Stimulated activated CD4-positive, alpha-beta T cell treated with anti-CD3 and anti-CD28 coated beads, Interleukin-2, amount 100 ng/mL, for 4 hours (primary cell): ENCODE data around the gene FLCN.
A peak's percentile ranks its signal among the peaks of the same experiment; 100 is the strongest.
"Not testable (repeated sequence)": the region's sequence is repeated elsewhere in the genome, so short reads cannot be mapped to it uniquely, and the experiment has no call there.

Experiments used
- DNase-seq: peaks from one replicate; pipeline ENCODE4 v3.0.0-alpha.2; 2020; ENCODE audit warnings: low read depth

Gene FLCN

GRCh38 chr17:17206913-17207335, 30.0 kb downstream of the FLCN start:
- DNase-seq = no peak

- peak; percentile 92 for DNase-seq
Measured at GRCh38 chr17:17206124-17206912, 30.6 kb downstream of the FLCN start, which contains the start of gene PLD6. PLD6 (minus strand) TSS chr17:17206333; CDS start chr17:17206286, 47 bp downstream.

- DNase-seq = peak; percentile 52
Measured at GRCh38 chr17:17205368-17206123, 31.4 kb downstream of the FLCN start.

GRCh38 chr17:17204635-17205231, 32.2 kb downstream of the FLCN start:
- no peak for DNase-seq

- no peak for DNase-seq
Measured at GRCh38 chr17:17204041-17204591, 32.9 kb downstream of the FLCN start.

GRCh38 chr17:17203173-17203730, 33.7 kb downstream of the FLCN start:
- no peak for DNase-seq

GRCh38 chr17:17201907-17202306, 35.1 kb downstream of the FLCN start:
- DNase-seq = no peak

- DNase-seq = no peak
Measured at GRCh38 chr17:17201271-17201670, 35.7 kb downstream of the FLCN start.

GRCh38 chr17:17200831-17201230, 36.1 kb downstream of the FLCN start:
- no peak for DNase-seq

- no peak for DNase-seq
Measured at GRCh38 chr17:17200311-17200710, 36.7 kb downstream of the FLCN start.

GRCh38 chr17:17198281-17198680, 38.7 kb downstream of the FLCN start:
- no peak for DNase-seq

GRCh38 chr17:17196776-17197175, 40.2 kb downstream of the FLCN start:
- DNase-seq = no peak

GRCh38 chr17:17195466-17195865, 41.5 kb downstream of the FLCN start:
- DNase-seq = not testable (repeated sequence)

- DNase-seq = no peak
Measured at GRCh38 chr17:17191961-17192381, 45.0 kb downstream of the FLCN start.

GRCh38 chr17:17191346-17191792, 45.6 kb downstream of the FLCN start:
- DNase-seq = no peak

- DNase-seq = no peak
Measured at GRCh38 chr17:17190188-17190587, 46.8 kb downstream of the FLCN start.

- no peak for DNase-seq
Measured at GRCh38 chr17:17189559-17189958, 47.4 kb downstream of the FLCN start.

- DNase-seq = no peak
Measured at GRCh38 chr17:17188586-17188985, 48.4 kb downstream of the FLCN start.

GRCh38 chr17:17186551-17187505, 50.1 kb downstream of the FLCN start:
- no peak for DNase-seq

GRCh38 chr17:17186051-17186450, 50.9 kb downstream of the FLCN start:
- DNase-seq = no peak
